Measurements from ENCODE around the gene NPTXR.

DNA sequence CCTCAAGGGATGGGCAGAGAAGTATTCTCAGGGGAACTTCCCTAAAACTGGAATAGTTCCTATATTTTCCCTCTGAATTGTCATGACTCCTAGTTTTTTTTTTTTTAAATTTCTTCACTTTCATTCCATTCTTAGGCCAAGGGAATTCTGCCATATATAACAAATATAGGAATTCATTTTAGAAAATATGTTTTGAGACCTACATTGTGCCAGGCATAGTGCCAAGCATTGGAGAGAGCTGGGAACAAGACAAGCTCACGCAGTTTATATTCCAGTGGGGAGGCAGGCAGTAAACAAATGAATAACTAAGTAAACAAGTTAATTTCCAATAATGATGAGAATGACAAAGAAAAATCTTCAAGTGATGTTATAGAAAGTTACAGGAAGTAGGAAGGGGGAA lies 2.6 kb upstream of the NPTXR start:
- no peak for TF ChIP-seq POLR2A (IDR thresholded peaks at IDR 0.05)
- no peak for TF ChIP-seq CTCF (IDR thresholded peaks at IDR 0.05 in 8 of 11, conservative IDR thresholded peaks at IDR 0.05 in 3 of 11)

Measured in spleen (tissue), 7 donors.